ENCODE results near the gene PRKCA.

- no peak for TF ChIP-seq POLR2AphosphoS5 (IDR thresholded peaks at IDR 0.05; ENCODE audit: insufficient read depth, low read depth, low read length)
- no peak for TF ChIP-seq POLR2A (IDR thresholded peaks at IDR 0.05; ENCODE audit: low read depth, low read length)
- no peak for TF ChIP-seq EZH2 (IDR thresholded peaks at IDR 0.05; ENCODE audit: borderline replicate concordance, low read depth, low read length, severe bottlenecking)
- TF ChIP-seq, protein P1, sequence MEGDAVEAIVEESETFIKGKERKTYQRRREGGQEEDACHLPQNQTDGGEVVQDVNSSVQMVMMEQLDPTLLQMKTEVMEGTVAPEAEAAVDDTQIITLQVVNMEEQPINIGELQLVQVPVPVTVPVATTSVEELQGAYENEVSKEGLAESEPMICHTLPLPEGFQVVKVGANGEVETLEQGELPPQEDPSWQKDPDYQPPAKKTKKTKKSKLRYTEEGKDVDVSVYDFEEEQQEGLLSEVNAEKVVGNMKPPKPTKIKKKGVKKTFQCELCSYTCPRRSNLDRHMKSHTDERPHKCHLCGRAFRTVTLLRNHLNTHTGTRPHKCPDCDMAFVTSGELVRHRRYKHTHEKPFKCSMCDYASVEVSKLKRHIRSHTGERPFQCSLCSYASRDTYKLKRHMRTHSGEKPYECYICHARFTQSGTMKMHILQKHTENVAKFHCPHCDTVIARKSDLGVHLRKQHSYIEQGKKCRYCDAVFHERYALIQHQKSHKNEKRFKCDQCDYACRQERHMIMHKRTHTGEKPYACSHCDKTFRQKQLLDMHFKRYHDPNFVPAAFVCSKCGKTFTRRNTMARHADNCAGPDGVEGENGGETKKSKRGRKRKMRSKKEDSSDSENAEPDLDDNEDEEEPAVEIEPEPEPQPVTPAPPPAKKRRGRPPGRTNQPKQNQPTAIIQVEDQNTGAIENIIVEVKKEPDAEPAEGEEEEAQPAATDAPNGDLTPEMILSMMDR (IDR thresholded peaks at IDR 0.05; ENCODE audit: extremely low read depth in 1 of 2, insufficient read depth in 1 of 2, low read depth in 1 of 2, low read length in 2 of 2), result no peak
- TF ChIP-seq MAX (IDR thresholded peaks at IDR 0.05; ENCODE audit: insufficient read depth, insufficient read length), result no peak
- TF ChIP-seq MYC (IDR thresholded peaks at IDR 0.05; ENCODE audit: low read depth, low read length), result no peak
- no peak for TF ChIP-seq JUN (IDR thresholded peaks at IDR 0.05; ENCODE audit: borderline replicate concordance, insufficient read depth, insufficient read length, low read depth)
These were observed 509.3 kb downstream of the PRKCA start for GRCh38 chr17:66811683-66812054.

Measured in endothelial cell of umbilical vein (primary cell).